ENCODE measurements around the gene PAWR. TPM values are rescaled to one million over a fixed set of nuclear protein-coding genes. Genes with fewer than 3 reads are reported as not detected.
A peak's percentile ranks its signal among the peaks of the same experiment; 100 is the strongest.

Gene PAWR
- total and polyA plus RNA-seq, 2 of the 13 experiments (the other 11 are each of a cell fraction or from before 2014, with no cell fraction given), result 29.1 to 36.1 TPM

DNA sequence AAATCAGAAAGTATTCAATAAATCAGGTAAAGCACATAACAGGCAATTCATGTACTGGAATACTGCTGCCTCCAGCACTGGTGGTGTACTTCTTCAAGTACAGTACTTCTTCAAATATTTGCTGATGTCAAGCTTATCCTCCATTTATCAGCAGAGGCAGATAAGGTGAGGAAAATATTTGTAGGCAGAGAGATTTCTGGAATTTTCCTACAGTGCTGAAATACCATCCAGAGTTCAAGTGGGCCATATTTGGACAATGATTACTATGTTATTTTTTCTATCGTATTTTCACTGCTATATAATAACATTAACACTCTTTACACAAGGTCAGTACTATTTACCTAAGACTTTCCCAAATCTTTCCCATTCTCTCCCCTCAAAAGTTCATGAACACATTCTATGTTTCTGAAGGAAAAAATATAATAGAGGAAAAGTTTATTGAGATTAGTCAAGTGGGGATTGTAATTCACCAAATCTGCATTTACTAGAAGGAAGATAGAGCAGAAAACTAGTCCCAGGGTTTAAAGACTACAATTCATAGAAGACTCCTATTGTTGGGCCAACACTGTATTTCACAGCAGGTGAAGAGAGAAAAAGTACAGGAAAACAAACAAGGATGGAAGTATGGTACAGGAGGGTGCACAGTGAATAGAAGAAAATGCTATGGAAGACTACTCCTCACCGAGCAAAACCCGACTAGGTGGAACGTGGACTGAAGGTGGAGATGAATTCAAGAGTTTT is 141.1 kb downstream of the PAWR start (continued):
- TF ChIP-seq, protein P1, sequence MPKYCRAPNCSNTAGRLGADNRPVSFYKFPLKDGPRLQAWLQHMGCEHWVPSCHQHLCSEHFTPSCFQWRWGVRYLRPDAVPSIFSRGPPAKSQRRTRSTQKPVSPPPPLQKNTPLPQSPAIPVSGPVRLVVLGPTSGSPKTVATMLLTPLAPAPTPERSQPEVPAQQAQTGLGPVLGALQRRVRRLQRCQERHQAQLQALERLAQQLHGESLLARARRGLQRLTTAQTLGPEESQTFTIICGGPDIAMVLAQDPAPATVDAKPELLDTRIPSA (CRISPR knock-in tag; IDR thresholded peaks at IDR 0.05; ENCODE audit: borderline replicate concordance), result no peak
- TF ChIP-seq, protein P2, sequence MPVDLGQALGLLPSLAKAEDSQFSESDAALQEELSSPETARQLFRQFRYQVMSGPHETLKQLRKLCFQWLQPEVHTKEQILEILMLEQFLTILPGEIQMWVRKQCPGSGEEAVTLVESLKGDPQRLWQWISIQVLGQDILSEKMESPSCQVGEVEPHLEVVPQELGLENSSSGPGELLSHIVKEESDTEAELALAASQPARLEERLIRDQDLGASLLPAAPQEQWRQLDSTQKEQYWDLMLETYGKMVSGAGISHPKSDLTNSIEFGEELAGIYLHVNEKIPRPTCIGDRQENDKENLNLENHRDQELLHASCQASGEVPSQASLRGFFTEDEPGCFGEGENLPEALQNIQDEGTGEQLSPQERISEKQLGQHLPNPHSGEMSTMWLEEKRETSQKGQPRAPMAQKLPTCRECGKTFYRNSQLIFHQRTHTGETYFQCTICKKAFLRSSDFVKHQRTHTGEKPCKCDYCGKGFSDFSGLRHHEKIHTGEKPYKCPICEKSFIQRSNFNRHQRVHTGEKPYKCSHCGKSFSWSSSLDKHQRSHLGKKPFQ (CRISPR knock-in tag; IDR thresholded peaks at IDR 0.05; ENCODE audit: insufficient replicate concordance), result no peak
- TF ChIP-seq ATRX (CRISPR knock-in tag; IDR thresholded peaks at IDR 0.05; ENCODE audit: borderline replicate concordance) (no peak), ZNF501 (CRISPR knock-in tag; IDR thresholded peaks at IDR 0.05) (no peak), RELA (CRISPR knock-in tag; IDR thresholded peaks at IDR 0.05) (no peak), ZNF451 (CRISPR knock-in tag; IDR thresholded peaks at IDR 0.05) (no peak), ZIK1 (CRISPR knock-in tag; IDR thresholded peaks at IDR 0.05; ENCODE audit: borderline replicate concordance, low read depth) (no peak), MEF2D (CRISPR knock-in tag; IDR thresholded peaks at IDR 0.05) (peak; percentile 82), HIVEP1 (CRISPR knock-in tag; IDR thresholded peaks at IDR 0.05) (no peak), ZSCAN9 (CRISPR knock-in tag; IDR thresholded peaks at IDR 0.05; ENCODE audit: borderline replicate concordance) (peak; percentile 24; the same call in 1 of the 2 replicates)
- TF ChIP-seq, protein P3, sequence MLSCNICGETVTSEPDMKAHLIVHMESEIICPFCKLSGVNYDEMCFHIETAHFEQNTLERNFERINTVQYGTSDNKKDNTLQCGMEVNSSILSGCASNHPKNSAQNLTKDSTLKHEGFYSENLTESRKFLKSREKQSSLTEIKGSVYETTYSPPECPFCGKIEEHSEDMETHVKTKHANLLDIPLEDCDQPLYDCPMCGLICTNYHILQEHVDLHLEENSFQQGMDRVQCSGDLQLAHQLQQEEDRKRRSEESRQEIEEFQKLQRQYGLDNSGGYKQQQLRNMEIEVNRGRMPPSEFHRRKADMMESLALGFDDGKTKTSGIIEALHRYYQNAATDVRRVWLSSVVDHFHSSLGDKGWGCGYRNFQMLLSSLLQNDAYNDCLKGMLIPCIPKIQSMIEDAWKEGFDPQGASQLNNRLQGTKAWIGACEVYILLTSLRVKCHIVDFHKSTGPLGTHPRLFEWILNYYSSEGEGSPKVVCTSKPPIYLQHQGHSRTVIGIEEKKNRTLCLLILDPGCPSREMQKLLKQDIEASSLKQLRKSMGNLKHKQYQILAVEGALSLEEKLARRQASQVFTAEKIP (CRISPR knock-in tag; IDR thresholded peaks at IDR 0.05; ENCODE audit: borderline replicate concordance), result no peak
- TF ChIP-seq, protein P4, sequence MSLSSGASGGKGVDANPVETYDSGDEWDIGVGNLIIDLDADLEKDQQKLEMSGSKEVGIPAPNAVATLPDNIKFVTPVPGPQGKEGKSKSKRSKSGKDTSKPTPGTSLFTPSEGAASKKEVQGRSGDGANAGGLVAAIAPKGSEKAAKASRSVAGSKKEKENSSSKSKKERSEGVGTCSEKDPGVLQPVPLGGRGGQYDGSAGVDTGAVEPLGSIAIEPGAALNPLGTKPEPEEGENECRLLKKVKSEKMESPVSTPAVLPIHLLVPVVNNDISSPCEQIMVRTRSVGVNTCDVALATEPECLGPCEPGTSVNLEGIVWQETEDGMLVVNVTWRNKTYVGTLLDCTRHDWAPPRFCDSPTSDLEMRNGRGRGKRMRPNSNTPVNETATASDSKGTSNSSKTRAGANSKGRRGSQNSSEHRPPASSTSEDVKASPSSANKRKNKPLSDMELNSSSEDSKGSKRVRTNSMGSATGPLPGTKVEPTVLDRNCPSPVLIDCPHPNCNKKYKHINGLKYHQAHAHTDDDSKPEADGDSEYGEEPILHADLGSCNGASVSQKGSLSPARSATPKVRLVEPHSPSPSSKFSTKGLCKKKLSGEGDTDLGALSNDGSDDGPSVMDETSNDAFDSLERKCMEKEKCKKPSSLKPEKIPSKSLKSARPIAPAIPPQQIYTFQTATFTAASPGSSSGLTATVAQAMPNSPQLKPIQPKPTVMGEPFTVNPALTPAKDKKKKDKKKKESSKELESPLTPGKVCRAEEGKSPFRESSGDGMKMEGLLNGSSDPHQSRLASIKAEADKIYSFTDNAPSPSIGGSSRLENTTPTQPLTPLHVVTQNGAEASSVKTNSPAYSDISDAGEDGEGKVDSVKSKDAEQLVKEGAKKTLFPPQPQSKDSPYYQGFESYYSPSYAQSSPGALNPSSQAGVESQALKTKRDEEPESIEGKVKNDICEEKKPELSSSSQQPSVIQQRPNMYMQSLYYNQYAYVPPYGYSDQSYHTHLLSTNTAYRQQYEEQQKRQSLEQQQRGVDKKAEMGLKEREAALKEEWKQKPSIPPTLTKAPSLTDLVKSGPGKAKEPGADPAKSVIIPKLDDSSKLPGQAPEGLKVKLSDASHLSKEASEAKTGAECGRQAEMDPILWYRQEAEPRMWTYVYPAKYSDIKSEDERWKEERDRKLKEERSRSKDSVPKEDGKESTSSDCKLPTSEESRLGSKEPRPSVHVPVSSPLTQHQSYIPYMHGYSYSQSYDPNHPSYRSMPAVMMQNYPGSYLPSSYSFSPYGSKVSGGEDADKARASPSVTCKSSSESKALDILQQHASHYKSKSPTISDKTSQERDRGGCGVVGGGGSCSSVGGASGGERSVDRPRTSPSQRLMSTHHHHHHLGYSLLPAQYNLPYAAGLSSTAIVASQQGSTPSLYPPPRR (CRISPR knock-in tag; IDR thresholded peaks at IDR 0.05; ENCODE audit: borderline replicate concordance), result peak; percentile 92
- TF ChIP-seq, protein P5, sequence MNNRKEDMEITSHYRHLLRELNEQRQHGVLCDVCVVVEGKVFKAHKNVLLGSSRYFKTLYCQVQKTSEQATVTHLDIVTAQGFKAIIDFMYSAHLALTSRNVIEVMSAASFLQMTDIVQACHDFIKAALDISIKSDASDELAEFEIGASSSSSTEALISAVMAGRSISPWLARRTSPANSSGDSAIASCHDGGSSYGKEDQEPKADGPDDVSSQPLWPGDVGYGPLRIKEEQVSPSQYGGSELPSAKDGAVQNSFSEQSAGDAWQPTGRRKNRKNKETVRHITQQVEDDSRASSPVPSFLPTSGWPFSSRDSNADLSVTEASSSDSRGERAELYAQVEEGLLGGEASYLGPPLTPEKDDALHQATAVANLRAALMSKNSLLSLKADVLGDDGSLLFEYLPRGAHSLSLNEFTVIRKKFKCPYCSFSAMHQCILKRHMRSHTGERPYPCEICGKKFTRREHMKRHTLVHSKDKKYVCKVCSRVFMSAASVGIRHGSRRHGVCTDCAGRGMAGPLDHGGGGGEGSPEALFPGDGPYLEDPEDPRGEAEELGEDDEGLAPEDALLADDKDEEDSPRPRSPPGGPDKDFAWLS (CRISPR knock-in tag; IDR thresholded peaks at IDR 0.05; ENCODE audit: borderline replicate concordance), result no peak
- TF ChIP-seq, protein P6, sequence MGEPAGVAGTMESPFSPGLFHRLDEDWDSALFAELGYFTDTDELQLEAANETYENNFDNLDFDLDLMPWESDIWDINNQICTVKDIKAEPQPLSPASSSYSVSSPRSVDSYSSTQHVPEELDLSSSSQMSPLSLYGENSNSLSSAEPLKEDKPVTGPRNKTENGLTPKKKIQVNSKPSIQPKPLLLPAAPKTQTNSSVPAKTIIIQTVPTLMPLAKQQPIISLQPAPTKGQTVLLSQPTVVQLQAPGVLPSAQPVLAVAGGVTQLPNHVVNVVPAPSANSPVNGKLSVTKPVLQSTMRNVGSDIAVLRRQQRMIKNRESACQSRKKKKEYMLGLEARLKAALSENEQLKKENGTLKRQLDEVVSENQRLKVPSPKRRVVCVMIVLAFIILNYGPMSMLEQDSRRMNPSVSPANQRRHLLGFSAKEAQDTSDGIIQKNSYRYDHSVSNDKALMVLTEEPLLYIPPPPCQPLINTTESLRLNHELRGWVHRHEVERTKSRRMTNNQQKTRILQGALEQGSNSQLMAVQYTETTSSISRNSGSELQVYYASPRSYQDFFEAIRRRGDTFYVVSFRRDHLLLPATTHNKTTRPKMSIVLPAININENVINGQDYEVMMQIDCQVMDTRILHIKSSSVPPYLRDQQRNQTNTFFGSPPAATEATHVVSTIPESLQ (CRISPR knock-in tag; conservative IDR thresholded peaks at IDR 0.05), result no peak
